Measurements from ENCODE around the gene ZNF513. TPM values are rescaled to one million over a fixed set of nuclear protein-coding genes. Genes with fewer than 3 reads are reported as not detected.

ZNF513 gene
- total RNA-seq, 1 experiment from 2014 or later, result 12.8 TPM

DNA sequence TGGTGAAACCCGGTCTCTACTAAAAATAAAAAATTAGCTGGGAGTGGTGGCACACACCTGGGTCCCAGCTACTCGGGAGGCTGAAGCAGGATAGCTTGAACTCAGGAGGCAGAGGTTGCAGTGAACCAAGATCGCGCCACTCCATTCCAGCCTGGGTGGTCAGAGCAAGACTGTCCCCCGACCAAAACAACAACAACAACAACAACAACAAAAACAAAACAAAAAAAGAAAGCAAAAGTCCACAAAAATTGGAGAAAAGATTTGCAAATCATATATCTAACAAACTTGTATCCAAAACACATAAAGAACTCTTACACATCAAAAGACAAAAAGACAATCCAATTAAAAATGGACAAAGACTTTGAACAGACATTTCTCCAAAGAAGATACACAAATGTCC, 18.4 kb upstream of the ZNF513 start:
- no peaks in the 10 kb centered on the region for H3K9me2 ChIP-seq (ENCODE audit: insufficient read depth)
- TF ChIP-seq, protein P1, sequence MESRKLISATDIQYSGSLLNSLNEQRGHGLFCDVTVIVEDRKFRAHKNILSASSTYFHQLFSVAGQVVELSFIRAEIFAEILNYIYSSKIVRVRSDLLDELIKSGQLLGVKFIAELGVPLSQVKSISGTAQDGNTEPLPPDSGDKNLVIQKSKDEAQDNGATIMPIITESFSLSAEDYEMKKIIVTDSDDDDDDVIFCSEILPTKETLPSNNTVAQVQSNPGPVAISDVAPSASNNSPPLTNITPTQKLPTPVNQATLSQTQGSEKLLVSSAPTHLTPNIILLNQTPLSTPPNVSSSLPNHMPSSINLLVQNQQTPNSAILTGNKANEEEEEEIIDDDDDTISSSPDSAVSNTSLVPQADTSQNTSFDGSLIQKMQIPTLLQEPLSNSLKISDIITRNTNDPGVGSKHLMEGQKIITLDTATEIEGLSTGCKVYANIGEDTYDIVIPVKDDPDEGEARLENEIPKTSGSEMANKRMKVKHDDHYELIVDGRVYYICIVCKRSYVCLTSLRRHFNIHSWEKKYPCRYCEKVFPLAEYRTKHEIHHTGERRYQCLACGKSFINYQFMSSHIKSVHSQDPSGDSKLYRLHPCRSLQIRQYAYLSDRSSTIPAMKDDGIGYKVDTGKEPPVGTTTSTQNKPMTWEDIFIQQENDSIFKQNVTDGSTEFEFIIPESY (IDR thresholded peaks at IDR 0.05; ENCODE audit: extremely low read depth, insufficient replicate concordance, low read length), result no peak
- TF ChIP-seq FOSL1 (IDR thresholded peaks at IDR 0.05; ENCODE audit: low read depth), result no peak
- no peak for TF ChIP-seq MAX (IDR thresholded peaks at IDR 0.05)
- no peak for TF ChIP-seq TCF7L2 (IDR thresholded peaks at IDR 0.05; ENCODE audit: borderline replicate concordance, extremely low read depth, insufficient read depth, insufficient read length)
- TF ChIP-seq, protein P2, sequence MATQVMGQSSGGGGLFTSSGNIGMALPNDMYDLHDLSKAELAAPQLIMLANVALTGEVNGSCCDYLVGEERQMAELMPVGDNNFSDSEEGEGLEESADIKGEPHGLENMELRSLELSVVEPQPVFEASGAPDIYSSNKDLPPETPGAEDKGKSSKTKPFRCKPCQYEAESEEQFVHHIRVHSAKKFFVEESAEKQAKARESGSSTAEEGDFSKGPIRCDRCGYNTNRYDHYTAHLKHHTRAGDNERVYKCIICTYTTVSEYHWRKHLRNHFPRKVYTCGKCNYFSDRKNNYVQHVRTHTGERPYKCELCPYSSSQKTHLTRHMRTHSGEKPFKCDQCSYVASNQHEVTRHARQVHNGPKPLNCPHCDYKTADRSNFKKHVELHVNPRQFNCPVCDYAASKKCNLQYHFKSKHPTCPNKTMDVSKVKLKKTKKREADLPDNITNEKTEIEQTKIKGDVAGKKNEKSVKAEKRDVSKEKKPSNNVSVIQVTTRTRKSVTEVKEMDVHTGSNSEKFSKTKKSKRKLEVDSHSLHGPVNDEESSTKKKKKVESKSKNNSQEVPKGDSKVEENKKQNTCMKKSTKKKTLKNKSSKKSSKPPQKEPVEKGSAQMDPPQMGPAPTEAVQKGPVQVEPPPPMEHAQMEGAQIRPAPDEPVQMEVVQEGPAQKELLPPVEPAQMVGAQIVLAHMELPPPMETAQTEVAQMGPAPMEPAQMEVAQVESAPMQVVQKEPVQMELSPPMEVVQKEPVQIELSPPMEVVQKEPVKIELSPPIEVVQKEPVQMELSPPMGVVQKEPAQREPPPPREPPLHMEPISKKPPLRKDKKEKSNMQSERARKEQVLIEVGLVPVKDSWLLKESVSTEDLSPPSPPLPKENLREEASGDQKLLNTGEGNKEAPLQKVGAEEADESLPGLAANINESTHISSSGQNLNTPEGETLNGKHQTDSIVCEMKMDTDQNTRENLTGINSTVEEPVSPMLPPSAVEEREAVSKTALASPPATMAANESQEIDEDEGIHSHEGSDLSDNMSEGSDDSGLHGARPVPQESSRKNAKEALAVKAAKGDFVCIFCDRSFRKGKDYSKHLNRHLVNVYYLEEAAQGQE (IDR thresholded peaks at IDR 0.05; ENCODE audit: low read depth), result no peak
- no peak for TF ChIP-seq ELF1 (IDR thresholded peaks at IDR 0.05; ENCODE audit: borderline replicate concordance, low read depth)
- TF ChIP-seq YY1 (IDR thresholded peaks at IDR 0.05; ENCODE audit: extremely low read depth, insufficient replicate concordance, low read depth, low read length), result no peak
- TF ChIP-seq, protein P3, sequence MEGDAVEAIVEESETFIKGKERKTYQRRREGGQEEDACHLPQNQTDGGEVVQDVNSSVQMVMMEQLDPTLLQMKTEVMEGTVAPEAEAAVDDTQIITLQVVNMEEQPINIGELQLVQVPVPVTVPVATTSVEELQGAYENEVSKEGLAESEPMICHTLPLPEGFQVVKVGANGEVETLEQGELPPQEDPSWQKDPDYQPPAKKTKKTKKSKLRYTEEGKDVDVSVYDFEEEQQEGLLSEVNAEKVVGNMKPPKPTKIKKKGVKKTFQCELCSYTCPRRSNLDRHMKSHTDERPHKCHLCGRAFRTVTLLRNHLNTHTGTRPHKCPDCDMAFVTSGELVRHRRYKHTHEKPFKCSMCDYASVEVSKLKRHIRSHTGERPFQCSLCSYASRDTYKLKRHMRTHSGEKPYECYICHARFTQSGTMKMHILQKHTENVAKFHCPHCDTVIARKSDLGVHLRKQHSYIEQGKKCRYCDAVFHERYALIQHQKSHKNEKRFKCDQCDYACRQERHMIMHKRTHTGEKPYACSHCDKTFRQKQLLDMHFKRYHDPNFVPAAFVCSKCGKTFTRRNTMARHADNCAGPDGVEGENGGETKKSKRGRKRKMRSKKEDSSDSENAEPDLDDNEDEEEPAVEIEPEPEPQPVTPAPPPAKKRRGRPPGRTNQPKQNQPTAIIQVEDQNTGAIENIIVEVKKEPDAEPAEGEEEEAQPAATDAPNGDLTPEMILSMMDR (IDR thresholded peaks at IDR 0.05 in 2 of 3, conservative IDR thresholded peaks at IDR 0.05 in 1 of 3; ENCODE audit: borderline replicate concordance in 1 of 3, insufficient read depth in 1 of 3, low read depth in 2 of 3, low read length in 2 of 3), result no peak
- no peak for TF ChIP-seq CBX3 (IDR thresholded peaks at IDR 0.05; ENCODE audit: low read depth)
- peaks cover 9 to 12% of the 10 kb centered on the region in 2 experiments for H3K4me1 ChIP-seq (ENCODE audit: control insufficient read depth in 1 of 2, insufficient read depth in 2 of 2, low read length in 2 of 2)
- DNase-seq (ENCODE audit: low read depth, low spot score), result no peak
- no TSS peak for BruUV-seq (replicated peaks)
- H3K36me3 ChIP-seq (ENCODE audit: control insufficient read depth in 1 of 2, insufficient read depth in 2 of 2, low read length in 2 of 2), result peaks cover 5 to 8% of the 10 kb centered on the region in 2 experiments
- peaks cover 36% of the 10 kb centered on the region; the same call in 1 of the 2 replicates for H4K20me1 ChIP-seq (ENCODE audit: insufficient read depth)
- ChIA-PET CTCF (no interaction called here), RAD21 (ENCODE audit: low non-redundant PET in 1 of 2, low total read pairs in 2 of 2, uncharacterized antibody in 2 of 2, unreplicated experiment in 2 of 2) (no interaction called here), POLR2A (no interaction called here)
- H3K9me3 ChIP-seq (ENCODE audit: control insufficient read depth in 1 of 2, insufficient read depth in 1 of 2, low read depth in 1 of 2, low read length in 2 of 2), result no peaks in the 10 kb centered on the region
- no peaks in the 10 kb centered on the region for H3K27me3 ChIP-seq (ENCODE audit: insufficient read depth, low read length)
- H3K79me2 ChIP-seq (ENCODE audit: insufficient read depth, low read length), result peaks cover 100% of the 10 kb centered on the region
- no peak overlapping the region for H3K9ac ChIP-seq (ENCODE audit: low read length)
- H3K27ac ChIP-seq (ENCODE audit: low read depth, low read length), result no peak overlapping the region
- no peak overlapping the region for H3K4me2 ChIP-seq (ENCODE audit: low read length)
- ATAC-seq, result no peak
- no peak overlapping the region for H3K4me3 ChIP-seq (replicated peaks in 1 of 2; ENCODE audit: low read depth in 1 of 2, low read length in 2 of 2)
- H2AFZ ChIP-seq (ENCODE audit: low read depth, low read length, poor library complexity, severe bottlenecking), result no peak overlapping the region
- intact Hi-C loops (cut with micrococcal nuclease), result no loop called here
